ENCODE results near the gene SP1.
"Not testable (repeated sequence)": the region's sequence is repeated elsewhere in the genome, so short reads cannot be mapped to it uniquely, and the experiment has no call there.

SP1 gene

GRCh38 chr12:53365245-53365904 lies 14.6 kb upstream of the SP1 start:
- no peak for DNase-seq

GRCh38 chr12:53373554-53374133 lies 6.3 kb upstream of the SP1 start:
- DNase-seq, result not testable (repeated sequence)

GRCh38 chr12:53374277-53374676 lies 5.7 kb upstream of the SP1 start:
- not testable (repeated sequence) for DNase-seq

GRCh38 chr12:53376747-53377146 lies 3.2 kb upstream of the SP1 start:
- no peak for DNase-seq

- no peak for DNase-seq
These were observed 1.8 kb upstream of the SP1 start for GRCh38 chr12:53378222-53378621.

GRCh38 chr12:53378724-53379388 lies 1.1 kb upstream of the SP1 start:
- DNase-seq, result no peak

- DNase-seq, result peak; percentile 100
These were observed 430 bp upstream of the SP1 start for GRCh38 chr12:53379389-53380103.

GRCh38 chr12:53380794-53381730 lies 1.1 kb downstream of the SP1 start:
- DNase-seq, result no peak

GRCh38 chr12:53381731-53382630 lies 2.0 kb downstream of the SP1 start:
- no peak for DNase-seq

GRCh38 chr12:53383258-53383657 lies 3.3 kb downstream of the SP1 start:
- DNase-seq, result no peak

GRCh38 chr12:53386381-53386780 lies 6.4 kb downstream of the SP1 start:
- not testable (repeated sequence) for DNase-seq

- DNase-seq, result no peak
These were observed 9.0 kb downstream of the SP1 start for GRCh38 chr12:53388932-53389331.

- no peak for DNase-seq
These were observed 9.7 kb downstream of the SP1 start for GRCh38 chr12:53389702-53390101.

- no peak for DNase-seq
These were observed 11.7 kb downstream of the SP1 start for GRCh38 chr12:53391724-53392123.

GRCh38 chr12:53399896-53400295 lies 19.9 kb downstream of the SP1 start:
- no peak for DNase-seq

- DNase-seq, result not testable (repeated sequence)
These were observed 22.4 kb downstream of the SP1 start for GRCh38 chr12:53402351-53402750.

GRCh38 chr12:53402871-53403270 lies 22.9 kb downstream of the SP1 start:
- DNase-seq, result no peak

GRCh38 chr12:53410951-53411350 lies 31.0 kb downstream of the SP1 start:
- no peak for DNase-seq

GRCh38 chr12:53413485-53414204 lies 33.7 kb downstream of the SP1 start:
- DNase-seq, result no peak

- DNase-seq, result no peak
These were observed 34.9 kb downstream of the SP1 start for GRCh38 chr12:53414756-53415417.

Measured in DMS79 (cell line).